ENCODE results near the gene CNTN4. TPM values are rescaled to one million over a fixed set of nuclear protein-coding genes. Genes with fewer than 3 reads are reported as not detected.

CNTN4 gene
- total RNA-seq, 6 experiments from 2014 or later = 1.5 to 3.9 (median 1.7) TPM

- intact Hi-C loops (cut with DNase I) = no loop called here
- no peaks in the 10 kb centered on the region for H3K36me3 ChIP-seq
- no peaks in the 10 kb centered on the region for H3K4me1 ChIP-seq
- no peak for ATAC-seq
- TF ChIP-seq POLR2A (IDR thresholded peaks at IDR 0.05) = no peak
- no peak for TF ChIP-seq CTCF (IDR thresholded peaks at IDR 0.05)
- H3K27me3 ChIP-seq = no peaks in the 10 kb centered on the region
- DNase-seq = no peak
- 62% methylated on average over 3 of the region's 3 CpGs for WGBS (ENCODE audit: insufficient coverage, low coverage, low lambda C conversion rate, missing lambda C conversion rate)
- H3K9me3 ChIP-seq = no peaks in the 10 kb centered on the region
- no peak overlapping the region for H3K4me3 ChIP-seq
- no peak overlapping the region for H3K27ac ChIP-seq
Measured at GRCh38 chr3:2300938-2301337, 202.3 kb downstream of the CNTN4 start.

GRCh38 chr3:2301361-2301760, 202.7 kb downstream of the CNTN4 start:
- DNase-seq (no peak), ATAC-seq (no peak)
- Histone ChIP-seq H3K9me3 (no peaks in the 10 kb centered on the region), H3K27me3 (no peaks in the 10 kb centered on the region), H3K36me3 (no peaks in the 10 kb centered on the region), H3K4me1 (no peaks in the 10 kb centered on the region), H3K27ac (no peak overlapping the region), H3K4me3 (no peak overlapping the region)
- intact Hi-C loops (cut with DNase I) = no loop called here
- TF ChIP-seq CTCF (IDR thresholded peaks at IDR 0.05) = no peak
- TF ChIP-seq POLR2A (IDR thresholded peaks at IDR 0.05) = no peak
- WGBS (ENCODE audit: insufficient coverage, low coverage, low lambda C conversion rate, missing lambda C conversion rate) = 50% methylated on average over 1 of the region's 1 CpG

- Histone ChIP-seq H3K27ac (no peak overlapping the region), H3K4me1 (no peaks in the 10 kb centered on the region)
- no peak for TF ChIP-seq CTCF (IDR thresholded peaks at IDR 0.05)
- no peak for TF ChIP-seq POLR2A (IDR thresholded peaks at IDR 0.05)
Measured at GRCh38 chr3:2303566-2303965, 204.9 kb downstream of the CNTN4 start.

GRCh38 chr3:2311022-2311421, 212.4 kb downstream of the CNTN4 start:
- no peak overlapping the region for H3K4me3 ChIP-seq
- no peaks in the 10 kb centered on the region for H3K27me3 ChIP-seq
- no peaks in the 10 kb centered on the region for H3K36me3 ChIP-seq
- ATAC-seq = no peak
- no peak overlapping the region for H3K27ac ChIP-seq
- TF ChIP-seq POLR2A (IDR thresholded peaks at IDR 0.05) (no peak), CTCF (IDR thresholded peaks at IDR 0.05) (no peak)
- H3K4me1 ChIP-seq = no peaks in the 10 kb centered on the region
- WGBS (ENCODE audit: insufficient coverage, low coverage, low lambda C conversion rate, missing lambda C conversion rate) = 36% methylated on average over 2 of the region's 2 CpGs
- DNase-seq = no peak
- no peaks in the 10 kb centered on the region for H3K9me3 ChIP-seq
- intact Hi-C loops (cut with DNase I) = no loop called here

More at GRCh38 chr3:2303566-2303965, 204.9 kb downstream of the CNTN4 start:
- ATAC-seq (no peak), DNase-seq (no peak)
- no peaks in the 10 kb centered on the region for H3K36me3 ChIP-seq
- H3K9me3 ChIP-seq = no peaks in the 10 kb centered on the region
- H3K27me3 ChIP-seq = no peaks in the 10 kb centered on the region
- intact Hi-C loops (cut with DNase I) = no loop called here
- 13% methylated on average over 6 of the region's 6 CpGs for WGBS (ENCODE audit: insufficient coverage, low coverage, low lambda C conversion rate, missing lambda C conversion rate)
- H3K4me3 ChIP-seq = no peak overlapping the region

- H3K27ac ChIP-seq = no peak overlapping the region
- no peak for DNase-seq
- no peaks in the 10 kb centered on the region for H3K4me1 ChIP-seq
- no peaks in the 10 kb centered on the region for H3K27me3 ChIP-seq
- no peak overlapping the region for H3K4me3 ChIP-seq
- H3K36me3 ChIP-seq = no peaks in the 10 kb centered on the region
- no peak for ATAC-seq
- intact Hi-C loops (cut with DNase I) = no loop called here
- TF ChIP-seq CTCF (IDR thresholded peaks at IDR 0.05) (no peak), POLR2A (IDR thresholded peaks at IDR 0.05) (no peak)
- 42% methylated on average over 7 of the region's 7 CpGs for WGBS (ENCODE audit: insufficient coverage, low coverage, low lambda C conversion rate, missing lambda C conversion rate)
- no peaks in the 10 kb centered on the region for H3K9me3 ChIP-seq
Measured at GRCh38 chr3:2317521-2317920, 218.9 kb downstream of the CNTN4 start.

Measured in right lobe of liver (tissue), 6 donors.